A673 (cell line): ENCODE data around the gene XRCC4. TPM values are rescaled to one million over a fixed set of nuclear protein-coding genes. Genes with fewer than 3 reads are reported as not detected.

Experiments used
- BruUV-seq: library from RNA; stranded (reverse); fragments of 400-500 nt; replicated peaks from 2 replicates; lab custom pipeline; 2021; lab: Mats Ljungman, UMichigan
- CTCF ChIA-PET: fragments of 300-600 bp; sonication (Branson Sonifier 250); formaldehyde crosslinking; loops from one replicate; lab custom pipeline; 2022; ENCODE audit warnings: antibody characterized with exemption; lab: Charles Lee
- POLR2A ChIA-PET: fragments of 300-600 bp; sonication (Branson Sonifier 250); formaldehyde crosslinking; loops from one replicate; lab custom pipeline; 2022; ENCODE audit warnings: antibody characterized with exemption; ENCODE audit not compliant: low non-redundant PET; lab: Charles Lee
- DNase-seq: peaks from one replicate; pipeline ENCODE4 v3.0.0-alpha.2; 2015; ENCODE audit warnings: low spot score
- H3K27ac ChIP-seq: fragments of 200-600 bp; sonication (generic); 2 replicates; pipeline ENCODE4 v1.5.1; 2016; ENCODE audit warnings: mixed run types, low read depth, mild to moderate bottlenecking, mixed read lengths, antibody characterized with exemption, low read length; ENCODE audit not compliant: poor library complexity, severe bottlenecking
- H3K27me3 ChIP-seq: fragments of 200-600 bp; sonication (generic); replicated peaks from 2 replicates; pipeline ENCODE4 v1.6.1; 2017; ENCODE audit warnings: mixed run types, low read depth, mild to moderate bottlenecking, mixed read lengths, antibody characterized with exemption, low read length; ENCODE audit not compliant: insufficient read depth, poor library complexity
- H3K36me3 ChIP-seq: fragments of 200-600 bp; sonication (generic); 2 replicates; pipeline ENCODE4 v1.6.1; 2016; ENCODE audit warnings: mixed run types, mild to moderate bottlenecking, mixed read lengths, antibody characterized with exemption, low read length; ENCODE audit not compliant: insufficient read depth, poor library complexity, severe bottlenecking
- H3K4me1 ChIP-seq: fragments of 200-600 bp; sonication (generic); 2 replicates; pipeline ENCODE4 v1.6.1; 2017; ENCODE audit warnings: mixed run types, mild to moderate bottlenecking, mixed read lengths, antibody characterized with exemption, low read length; ENCODE audit not compliant: insufficient read depth, poor library complexity, severe bottlenecking
- H3K4me3 ChIP-seq: fragments of 200-600 bp; sonication (generic); 2 replicates; pipeline ENCODE4 v1.5.1; 2016; ENCODE audit warnings: low read depth, mixed run types, mild to moderate bottlenecking, mixed read lengths, low read length; ENCODE audit not compliant: poor library complexity, severe bottlenecking
- H3K9me3 ChIP-seq: fragments of 200-600 bp; sonication (generic); 2 replicates; pipeline ENCODE4 v1.6.1; 2016; ENCODE audit warnings: mixed run types, low read depth, mild to moderate bottlenecking, mixed read lengths, antibody characterized with exemption, low read length; ENCODE audit not compliant: poor library complexity, severe bottlenecking
- EZH2 ChIP-seq: fragments of 200-600 bp; sonication (generic); IDR thresholded peaks from 2 replicates; pipeline ENCODE4 v1.6.1; 2017; ENCODE audit warnings: borderline replicate concordance, low read depth, mild to moderate bottlenecking, mixed read lengths, antibody characterized with exemption, low read length; ENCODE audit not compliant: poor library complexity, severe bottlenecking
- intact Hi-C: fragments of 100-400 bp; cut with micrococcal nuclease; formaldehyde crosslinking; loops from one replicate; pipeline ENCODE4 v1.10.0; 2022; ENCODE audit not compliant: unreplicated experiment
- total RNA-seq: library from RNA; stranded (reverse); gene quantifications from 2 replicates; pipeline ENCODE4 v1.2.3, GENCODE V29; 2021
- TF ChIP-seq, protein P1 (sequence below): fragments of 300-800, 200-600 bp; sonication (generic); conservative IDR thresholded peaks from 2 replicates; pipeline ENCODE4 v1.5.1; 2017; ENCODE audit warnings: low read depth, mild to moderate bottlenecking, antibody characterized with exemption, low read length, moderate library complexity, mixed read lengths

Gene XRCC4
- total RNA-seq, 1 experiment from 2014 or later, result 8.1 TPM

DNA sequence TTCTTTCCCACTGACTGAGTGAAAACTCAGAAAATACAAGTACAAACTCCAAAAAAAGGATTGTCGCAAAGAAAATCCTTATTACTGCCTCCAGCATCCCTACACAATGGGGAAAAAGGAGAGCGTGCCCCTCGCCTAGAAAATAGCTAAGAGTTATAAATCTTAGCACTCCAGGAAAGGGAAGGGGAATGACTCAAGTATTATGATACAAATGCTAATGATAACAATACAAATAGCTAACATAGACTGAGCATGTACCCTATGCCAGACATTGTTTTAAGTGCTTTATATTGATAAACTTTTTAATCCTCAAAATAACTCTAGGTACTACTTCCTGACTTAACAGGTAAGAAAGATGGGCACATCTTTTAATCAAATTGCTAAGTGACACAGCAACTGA lies 323.4 kb downstream of the XRCC4 start:
- H3K4me1 ChIP-seq, result no peaks in the 10 kb centered on the region
- no TSS peak for BruUV-seq
- H3K27ac ChIP-seq, result no peak overlapping the region
- TF ChIP-seq, protein P1, sequence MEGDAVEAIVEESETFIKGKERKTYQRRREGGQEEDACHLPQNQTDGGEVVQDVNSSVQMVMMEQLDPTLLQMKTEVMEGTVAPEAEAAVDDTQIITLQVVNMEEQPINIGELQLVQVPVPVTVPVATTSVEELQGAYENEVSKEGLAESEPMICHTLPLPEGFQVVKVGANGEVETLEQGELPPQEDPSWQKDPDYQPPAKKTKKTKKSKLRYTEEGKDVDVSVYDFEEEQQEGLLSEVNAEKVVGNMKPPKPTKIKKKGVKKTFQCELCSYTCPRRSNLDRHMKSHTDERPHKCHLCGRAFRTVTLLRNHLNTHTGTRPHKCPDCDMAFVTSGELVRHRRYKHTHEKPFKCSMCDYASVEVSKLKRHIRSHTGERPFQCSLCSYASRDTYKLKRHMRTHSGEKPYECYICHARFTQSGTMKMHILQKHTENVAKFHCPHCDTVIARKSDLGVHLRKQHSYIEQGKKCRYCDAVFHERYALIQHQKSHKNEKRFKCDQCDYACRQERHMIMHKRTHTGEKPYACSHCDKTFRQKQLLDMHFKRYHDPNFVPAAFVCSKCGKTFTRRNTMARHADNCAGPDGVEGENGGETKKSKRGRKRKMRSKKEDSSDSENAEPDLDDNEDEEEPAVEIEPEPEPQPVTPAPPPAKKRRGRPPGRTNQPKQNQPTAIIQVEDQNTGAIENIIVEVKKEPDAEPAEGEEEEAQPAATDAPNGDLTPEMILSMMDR, result no peak
- TF ChIP-seq EZH2, result no peak
- intact Hi-C loops, result no loop called here
- H3K9me3 ChIP-seq, result no peaks in the 10 kb centered on the region
- ChIA-PET CTCF (no interaction called here), POLR2A (no interaction called here)
- H3K4me3 ChIP-seq, result no peak overlapping the region
- no peak for DNase-seq
- H3K36me3 ChIP-seq, result no peaks in the 10 kb centered on the region
- H3K27me3 ChIP-seq, result no peaks in the 10 kb centered on the region

DNA sequence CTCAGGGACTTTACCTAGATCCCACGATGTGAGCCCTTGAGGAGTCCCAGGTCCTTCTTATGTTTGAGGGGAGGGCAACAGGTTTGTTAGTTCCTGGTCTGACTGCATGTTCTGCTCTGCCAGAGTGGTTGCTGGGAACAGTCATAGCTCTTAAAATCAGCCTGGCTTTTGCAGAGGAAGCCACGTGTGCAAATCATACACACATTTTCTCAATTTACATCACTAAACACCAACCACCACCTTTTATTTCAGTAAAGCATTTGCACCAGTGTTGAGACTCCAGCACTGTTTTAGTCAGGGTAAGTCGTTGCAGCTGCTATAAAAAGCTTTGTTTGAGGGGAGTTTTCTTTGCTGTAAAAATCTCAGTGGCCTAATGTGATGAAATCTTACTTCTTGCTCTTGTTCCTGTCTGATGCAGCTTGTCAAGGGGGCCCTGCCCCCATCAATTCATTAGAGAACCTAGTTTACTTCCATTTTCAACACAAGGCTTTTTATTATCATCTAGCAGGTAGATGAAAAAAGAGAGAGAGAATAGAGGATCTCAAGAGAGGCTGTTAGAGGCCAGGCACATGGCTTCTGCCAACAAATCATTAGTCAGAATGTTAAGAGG lies 323.9 kb downstream of the XRCC4 start:
- Histone ChIP-seq H3K27ac (no peak overlapping the region), H3K9me3 (no peaks in the 10 kb centered on the region), H3K4me1 (no peaks in the 10 kb centered on the region), H3K4me3 (no peak overlapping the region), H3K27me3 (no peaks in the 10 kb centered on the region), H3K36me3 (no peaks in the 10 kb centered on the region)
- ChIA-PET POLR2A (no interaction called here), CTCF (no interaction called here)
- intact Hi-C loops, result no loop called here
- TF ChIP-seq, protein P1, result no peak
- no peak for TF ChIP-seq EZH2
- DNase-seq, result no peak
- BruUV-seq, result no TSS peak

DNA sequence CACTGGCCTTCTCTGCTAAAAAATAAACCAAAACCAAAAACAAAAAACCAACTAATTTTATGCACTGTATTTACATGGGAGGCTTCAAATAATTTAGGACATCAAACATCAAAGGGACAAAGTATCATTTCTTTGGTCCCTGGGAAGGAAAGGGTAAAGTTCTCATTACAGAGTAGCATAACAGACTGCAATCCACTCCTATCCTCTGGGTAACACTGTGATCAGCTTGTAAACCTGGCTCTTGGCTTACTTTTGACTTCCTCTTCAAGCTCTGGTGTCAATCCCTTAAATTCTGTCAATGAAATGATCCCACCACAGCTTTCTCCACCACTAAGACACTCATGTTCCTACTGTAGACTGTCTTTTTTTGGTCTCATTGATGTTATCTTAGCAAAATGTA lies 324.4 kb downstream of the XRCC4 start:
- Histone ChIP-seq H3K27me3 (no peaks in the 10 kb centered on the region), H3K4me3 (no peak overlapping the region), H3K36me3 (no peaks in the 10 kb centered on the region), H3K9me3 (no peaks in the 10 kb centered on the region), H3K4me1 (no peaks in the 10 kb centered on the region), H3K27ac (no peak overlapping the region)
- DNase-seq, result no peak
- no TSS peak for BruUV-seq
- CTCF ChIA-PET, result no interaction called here
- TF ChIP-seq, protein P1, result no peak
- no peak for TF ChIP-seq EZH2
- POLR2A ChIA-PET, result no interaction called here
- intact Hi-C loops, result no loop called here

Other genes with a start within 250 kb of the XRCC4 start
- 90.5 and 93.8 TPM in 2 replicates for gene TMEM167A, start 153 bp upstream of the XRCC4 start, total RNA-seq